Measurements from ENCODE around the gene TCF12. TPM values are rescaled to one million over a fixed set of nuclear protein-coding genes. Genes with fewer than 3 reads are reported as not detected.

The TCF12 gene
- total RNA-seq, 6 experiments from 2014 or later: 106 to 200 (median 149) TPM

GRCh38 chr15:57319226-57319918 is 400.9 kb downstream of the TCF12 start:
- Mint-ChIP-seq H3K4me3 (no peak overlapping the region), H3K27ac (no peak overlapping the region), H3K4me1 (ENCODE audit: low read depth) (peaks cover 12% of the 10 kb centered on the region; the same call in 1 of the 2 replicates), H3K36me3 (ENCODE audit: low read depth) (no peaks in the 10 kb centered on the region), H3K27me3 (ENCODE audit: insufficient read depth) (peaks cover 6% of the 10 kb centered on the region), H3K9me3 (no peaks in the 10 kb centered on the region)
- no peak for TF ChIP-seq CTCF (IDR thresholded peaks at IDR 0.05)
- no peak for DNase-seq

GRCh38 chr15:57319919-57320560 is 401.6 kb downstream of the TCF12 start:
- H3K27me3 Mint-ChIP-seq (ENCODE audit: insufficient read depth): peaks cover 8% of the 10 kb centered on the region
- H3K9me3 Mint-ChIP-seq: no peaks in the 10 kb centered on the region
- H3K27ac Mint-ChIP-seq: no peak overlapping the region; the same call in 1 of the 2 replicates
- H3K4me1 Mint-ChIP-seq (ENCODE audit: low read depth): peaks cover 18% of the 10 kb centered on the region; the same call in 1 of the 2 replicates
- H3K4me3 Mint-ChIP-seq: no peak overlapping the region
- DNase-seq: no peak
- no peaks in the 10 kb centered on the region for H3K36me3 Mint-ChIP-seq (ENCODE audit: low read depth)
- no peak for TF ChIP-seq CTCF (IDR thresholded peaks at IDR 0.05)

GRCh38 chr15:57320631-57321220 is 402.3 kb downstream of the TCF12 start:
- no peak for TF ChIP-seq CTCF (IDR thresholded peaks at IDR 0.05)
- H3K27me3 Mint-ChIP-seq (ENCODE audit: insufficient read depth): peaks cover 8% of the 10 kb centered on the region; the same call in 1 of the 2 replicates
- DNase-seq: peak; percentile 8
- H3K4me3 Mint-ChIP-seq: no peak overlapping the region
- no peaks in the 10 kb centered on the region for H3K9me3 Mint-ChIP-seq
- no peaks in the 10 kb centered on the region for H3K36me3 Mint-ChIP-seq (ENCODE audit: low read depth)
- peaks cover 18% of the 10 kb centered on the region; the same call in 1 of the 2 replicates for H3K4me1 Mint-ChIP-seq (ENCODE audit: low read depth)
- peak overlapping the region; percentile 40; the same call in 1 of the 2 replicates for H3K27ac Mint-ChIP-seq

GRCh38 chr15:57321485-57321884 is 403.0 kb downstream of the TCF12 start:
- H3K27ac Mint-ChIP-seq: no peak overlapping the region
- peaks cover 8% of the 10 kb centered on the region; the same call in 1 of the 2 replicates for H3K27me3 Mint-ChIP-seq (ENCODE audit: insufficient read depth)
- TF ChIP-seq CTCF (IDR thresholded peaks at IDR 0.05): no peak
- H3K4me3 Mint-ChIP-seq: no peak overlapping the region
- H3K9me3 Mint-ChIP-seq: no peaks in the 10 kb centered on the region
- peaks cover 18% of the 10 kb centered on the region; the same call in 1 of the 2 replicates for H3K4me1 Mint-ChIP-seq (ENCODE audit: low read depth)
- no peak for DNase-seq
- no peaks in the 10 kb centered on the region for H3K36me3 Mint-ChIP-seq (ENCODE audit: low read depth)

- no peak for DNase-seq
- no peak overlapping the region for H3K4me3 Mint-ChIP-seq
- no peak overlapping the region for H3K27ac Mint-ChIP-seq
- no peaks in the 10 kb centered on the region for H3K9me3 Mint-ChIP-seq
- no peaks in the 10 kb centered on the region for H3K36me3 Mint-ChIP-seq (ENCODE audit: low read depth)
- peaks cover 18% of the 10 kb centered on the region; the same call in 1 of the 2 replicates for H3K4me1 Mint-ChIP-seq (ENCODE audit: low read depth)
- H3K27me3 Mint-ChIP-seq (ENCODE audit: insufficient read depth): peaks cover 9% of the 10 kb centered on the region; the same call in 1 of the 2 replicates
- no peak for TF ChIP-seq CTCF (IDR thresholded peaks at IDR 0.05)
These were observed 403.6 kb downstream of the TCF12 start for GRCh38 chr15:57321973-57322601.

All from HFFc6 (cell line).